Lower leg skin (tissue), 3 donors: ENCODE data around the gene FMNL2.

ENCODE experiments used
- CTCF ChIP-seq, 3 donors: fragments of 450-650 bp; IDR thresholded peaks; one replicate each; pipeline ENCODE4 v1.5.1; 2016; ENCODE audit warnings: antibody characterized with exemption in 3 of 3, mild to moderate bottlenecking in 3 of 3, moderate library complexity in 2 of 3
- POLR2A ChIP-seq, 2 donors: fragments of 450-650 bp; IDR thresholded peaks; one replicate each; pipeline ENCODE4 v1.6.1; 2016 to 2017; ENCODE audit warnings: antibody characterized with exemption in 2 of 2, mild to moderate bottlenecking in 1 of 2, moderate library complexity in 1 of 2

- TF ChIP-seq POLR2A (IDR thresholded peaks at IDR 0.05) (no peak), CTCF (IDR thresholded peaks at IDR 0.05) (no peak)
Observed at GRCh38 chr2:152363936-152364335, 29.0 kb downstream of the FMNL2 start.
